Measurements from ENCODE around the gene FAM186B.

Gene FAM186B

DNA sequence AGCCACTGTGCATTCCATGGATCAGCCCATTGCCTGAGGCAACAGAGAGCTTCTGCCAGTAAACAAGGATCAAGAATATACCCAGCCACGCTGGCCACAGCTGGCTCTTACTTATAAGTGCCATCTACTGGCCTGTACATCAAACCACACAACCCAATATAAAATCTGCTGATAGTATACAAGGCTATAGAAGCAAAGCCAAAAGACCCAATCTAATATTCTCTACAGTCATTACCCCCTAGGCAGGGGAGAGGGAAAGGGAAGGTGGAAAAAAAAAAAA lies 4.4 kb upstream of the FAM186B start:
- no peak overlapping the region for H3K4me3 ChIP-seq (ENCODE audit: control insufficient read depth, low read depth, low read length)
- no peak for DNase-seq (ENCODE audit: low read depth)
- TF ChIP-seq, protein P1, sequence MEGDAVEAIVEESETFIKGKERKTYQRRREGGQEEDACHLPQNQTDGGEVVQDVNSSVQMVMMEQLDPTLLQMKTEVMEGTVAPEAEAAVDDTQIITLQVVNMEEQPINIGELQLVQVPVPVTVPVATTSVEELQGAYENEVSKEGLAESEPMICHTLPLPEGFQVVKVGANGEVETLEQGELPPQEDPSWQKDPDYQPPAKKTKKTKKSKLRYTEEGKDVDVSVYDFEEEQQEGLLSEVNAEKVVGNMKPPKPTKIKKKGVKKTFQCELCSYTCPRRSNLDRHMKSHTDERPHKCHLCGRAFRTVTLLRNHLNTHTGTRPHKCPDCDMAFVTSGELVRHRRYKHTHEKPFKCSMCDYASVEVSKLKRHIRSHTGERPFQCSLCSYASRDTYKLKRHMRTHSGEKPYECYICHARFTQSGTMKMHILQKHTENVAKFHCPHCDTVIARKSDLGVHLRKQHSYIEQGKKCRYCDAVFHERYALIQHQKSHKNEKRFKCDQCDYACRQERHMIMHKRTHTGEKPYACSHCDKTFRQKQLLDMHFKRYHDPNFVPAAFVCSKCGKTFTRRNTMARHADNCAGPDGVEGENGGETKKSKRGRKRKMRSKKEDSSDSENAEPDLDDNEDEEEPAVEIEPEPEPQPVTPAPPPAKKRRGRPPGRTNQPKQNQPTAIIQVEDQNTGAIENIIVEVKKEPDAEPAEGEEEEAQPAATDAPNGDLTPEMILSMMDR (IDR thresholded peaks at IDR 0.05; ENCODE audit: control insufficient read depth, insufficient read depth, low read depth, low read length, missing control alignments) = no peak

DNA sequence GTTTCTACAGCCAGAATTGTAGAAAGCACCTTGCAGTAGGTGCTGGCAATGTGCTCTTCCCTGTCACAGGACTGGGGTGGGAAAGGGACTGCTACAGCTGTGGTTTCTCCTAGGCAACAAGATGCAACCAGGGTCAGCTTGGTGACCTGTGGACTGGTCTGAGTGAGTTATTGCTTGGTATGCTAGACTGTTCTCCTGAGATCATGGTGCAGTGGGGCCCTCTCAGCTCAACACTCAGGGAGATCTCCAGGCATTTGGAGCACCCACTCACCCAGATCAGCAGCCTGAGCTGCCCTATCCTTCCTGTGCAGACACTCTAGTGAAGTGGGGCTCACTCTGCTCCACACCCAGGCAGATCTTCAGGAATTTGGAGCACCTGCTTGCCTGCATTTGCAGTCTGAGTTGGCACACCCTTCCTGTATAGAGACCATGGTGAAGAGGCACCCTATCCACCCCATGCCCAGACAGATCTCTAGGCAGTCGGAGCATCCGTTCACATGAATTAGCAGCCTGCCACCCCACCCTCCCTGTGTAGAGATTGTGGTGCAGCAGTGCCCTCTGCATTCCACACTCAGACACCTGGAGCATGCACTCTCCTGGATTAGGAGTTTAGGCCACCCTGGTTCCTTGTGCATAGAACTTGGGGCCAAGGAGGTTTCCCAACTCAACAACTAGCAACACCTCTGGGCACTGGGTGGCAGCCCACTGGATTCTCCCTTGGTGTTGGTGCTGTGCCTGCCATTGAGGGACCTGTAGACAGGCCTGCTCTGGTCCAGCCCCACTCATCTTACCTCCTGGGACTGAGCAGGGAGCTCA lies 3.8 kb upstream of the FAM186B start:
- H3K4me3 ChIP-seq (ENCODE audit: control insufficient read depth, low read depth, low read length) = no peak overlapping the region
- DNase-seq (ENCODE audit: low read depth) = no peak
- TF ChIP-seq, protein P1 (IDR thresholded peaks at IDR 0.05; ENCODE audit: control insufficient read depth, insufficient read depth, low read depth, low read length, missing control alignments) = no peak

DNA sequence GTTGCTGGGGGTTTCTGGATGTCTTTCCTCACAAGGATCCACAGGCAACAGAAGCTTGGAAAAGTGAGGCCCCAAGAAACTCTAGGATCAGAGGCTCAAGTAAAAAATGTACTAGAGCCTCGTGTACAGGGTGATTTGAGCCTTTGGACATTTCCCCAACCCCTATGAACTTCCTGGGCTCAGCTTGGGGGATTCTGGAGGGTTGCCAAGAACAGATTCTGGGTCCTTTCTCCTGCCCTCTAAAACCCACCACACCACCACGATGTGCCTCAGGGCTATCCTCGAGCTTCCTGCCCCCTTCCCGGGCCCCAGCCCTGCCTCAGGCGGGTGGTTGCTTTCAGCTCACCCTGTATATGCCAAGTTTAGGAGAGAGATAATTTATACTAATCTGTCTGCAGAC lies 583 bp downstream of the FAM186B start:
- TF ChIP-seq, protein P1 (IDR thresholded peaks at IDR 0.05; ENCODE audit: control insufficient read depth, insufficient read depth, low read depth, low read length, missing control alignments) = no peak
- H3K4me3 ChIP-seq (ENCODE audit: control insufficient read depth, low read depth, low read length) = no peak overlapping the region
- DNase-seq (ENCODE audit: low read depth) = no peak

DNA sequence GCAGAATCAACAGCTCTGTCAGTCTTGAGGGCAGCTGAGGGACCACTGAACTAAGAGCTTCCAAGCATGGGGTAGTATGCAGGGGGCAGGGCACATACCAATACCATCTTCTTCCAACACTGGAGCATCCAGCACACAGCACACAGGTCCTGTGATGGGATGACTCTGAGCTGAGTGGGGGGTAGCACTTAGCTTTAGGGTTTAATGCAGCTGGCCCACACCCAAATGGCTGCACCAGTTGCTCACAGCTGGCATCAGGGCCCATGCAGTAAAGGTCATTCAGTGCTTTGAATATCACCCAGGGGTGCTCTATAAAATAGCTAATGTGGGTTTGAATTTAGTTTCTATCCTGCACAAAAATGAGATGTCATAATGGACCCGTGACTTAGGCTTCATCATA lies 1.7 kb downstream of the FAM186B start:
- DNase-seq (ENCODE audit: low read depth) = no peak
- H3K4me3 ChIP-seq (ENCODE audit: control insufficient read depth, low read depth, low read length) = no peak overlapping the region
- TF ChIP-seq, protein P1 (IDR thresholded peaks at IDR 0.05; ENCODE audit: control insufficient read depth, insufficient read depth, low read depth, low read length, missing control alignments) = no peak

DNA sequence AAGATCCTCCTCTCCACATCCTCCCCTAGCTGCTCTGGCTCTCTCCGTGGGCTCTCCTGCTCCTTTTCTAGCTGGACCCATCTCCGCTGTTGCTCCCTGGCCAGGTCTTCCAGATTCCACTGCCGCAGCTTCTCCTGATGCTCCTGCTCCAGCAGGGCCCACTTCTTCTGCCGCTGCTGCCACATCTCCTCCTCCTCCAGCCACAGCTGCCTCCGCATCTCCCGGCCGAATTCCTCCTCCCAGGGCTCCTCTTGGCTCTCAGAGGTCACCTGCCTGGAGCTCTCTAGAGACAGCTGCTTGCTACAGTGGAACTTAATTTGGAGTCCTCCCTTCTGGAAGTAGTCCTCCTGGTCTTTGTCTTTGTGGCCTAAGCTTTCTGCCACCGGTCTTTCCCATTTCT lies 5.5 kb downstream of the FAM186B start:
- TF ChIP-seq, protein P1 (IDR thresholded peaks at IDR 0.05; ENCODE audit: control insufficient read depth, insufficient read depth, low read depth, low read length, missing control alignments) = no peak
- DNase-seq (ENCODE audit: low read depth) = no peak
- no peak overlapping the region for H3K4me3 ChIP-seq (ENCODE audit: control insufficient read depth, low read depth, low read length)

DNA sequence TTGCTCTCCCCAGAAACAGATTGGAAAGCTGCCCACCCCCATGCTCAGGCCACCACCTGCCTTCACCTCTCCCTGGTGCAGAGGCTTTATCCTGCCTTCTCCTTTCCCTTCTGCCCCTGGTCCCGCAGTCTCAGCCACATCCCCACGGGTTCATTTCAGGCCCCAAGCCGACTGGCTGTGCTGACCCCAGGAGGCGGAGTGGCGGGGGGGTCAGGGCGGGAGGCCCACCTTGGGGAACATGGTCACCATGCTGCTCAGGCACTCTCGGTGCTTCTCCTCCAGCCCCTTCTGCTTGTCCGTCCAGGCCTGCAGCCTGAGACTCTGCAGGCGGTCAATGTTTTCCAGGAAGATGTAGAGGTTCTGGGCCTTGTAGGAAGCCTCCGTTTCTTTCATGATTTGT lies 6.9 kb downstream of the FAM186B start:
- TF ChIP-seq, protein P1 (IDR thresholded peaks at IDR 0.05; ENCODE audit: control insufficient read depth, insufficient read depth, low read depth, low read length, missing control alignments) = no peak
- no peak for DNase-seq (ENCODE audit: low read depth)
- no peak overlapping the region for H3K4me3 ChIP-seq (ENCODE audit: control insufficient read depth, low read depth, low read length)

All from AG09309 (cell line).